Stomach smooth muscle (tissue), 2 donors: ENCODE data around the gene VAMP7.
A peak's percentile ranks its signal among the peaks of the same experiment; 100 is the strongest.
"Not testable (repeated sequence)": the region's sequence is repeated elsewhere in the genome, so short reads cannot be mapped to it uniquely, and the experiment has no call there.

Experiments used
- H3K27ac ChIP-seq: one replicate; pipeline ENCODE4 v1.7.0; 2013; ENCODE audit warnings: mild to moderate bottlenecking, low read length, inconsistent platforms
- H3K27me3 ChIP-seq, 2 donors: one replicate each; pipeline ENCODE4 v1.7.0; 2013; ENCODE audit warnings: low read length in 2 of 2; ENCODE audit not compliant: insufficient read depth in 2 of 2, control insufficient read depth in 1 of 2
- H3K36me3 ChIP-seq, 2 donors: one replicate each; pipeline ENCODE4 v1.7.0; 2013; ENCODE audit warnings: low read length in 2 of 2; ENCODE audit not compliant: control insufficient read depth in 2 of 2, insufficient read depth in 2 of 2
- H3K4me1 ChIP-seq: one replicate; pipeline ENCODE4 v1.7.0; 2013; ENCODE audit warnings: low read length; ENCODE audit not compliant: control insufficient read depth, insufficient read depth
- H3K4me3 ChIP-seq, 2 donors: one replicate each; pipeline ENCODE4 v1.7.0; 2013; ENCODE audit warnings: low read length in 2 of 2
- H3K9ac ChIP-seq, 2 donors: one replicate each; pipeline ENCODE4 v1.7.0; 2013; ENCODE audit warnings: low read length in 2 of 2, mild to moderate bottlenecking in 1 of 2
- H3K9me3 ChIP-seq, 2 donors: one replicate each; pipeline ENCODE4 v1.7.0; 2013; ENCODE audit warnings: low read length in 2 of 2; ENCODE audit not compliant: control insufficient read depth in 2 of 2
- donor health status: healthy.
- donor health status: Pancreatic carcinoma.

Gene VAMP7

GRCh38 chrX:155881158-155881993, at the start of gene VAMP7:
Gene VAMP7 (plus strand): TSS chrX:155881345. CDS start chrX:155889467, 8,122 bp downstream.
- Histone ChIP-seq H3K4me3 (peak within 1 kb of the TSS; percentile 72 to 83), H3K9me3 (no peaks in the 10 kb centered on the region), H3K36me3 (no peaks in the 10 kb centered on the region), H3K27me3 (no peaks in the 10 kb centered on the region), H3K4me1 (no peaks in the 10 kb centered on the region), H3K9ac (peak within 1 kb of the TSS; percentile 78 to 79), H3K27ac (peak within 1 kb of the TSS; percentile 20)

- Histone ChIP-seq H3K27me3 (no peaks in the 10 kb centered on the region), H3K27ac (no peak overlapping the region), H3K4me3 (no peak overlapping the region), H3K36me3 (no peaks in the 10 kb centered on the region), H3K9me3 (no peaks in the 10 kb centered on the region), H3K9ac (no peak overlapping the region), H3K4me1 (no peaks in the 10 kb centered on the region)
These were observed 39.9 kb upstream of the VAMP7 start for GRCh38 chrX:155841232-155841631.

- not testable (repeated sequence) for H3K27me3 ChIP-seq, H3K36me3 ChIP-seq, H3K9ac ChIP-seq, H3K4me3 ChIP-seq, H3K4me1 ChIP-seq, H3K27ac ChIP-seq, H3K9me3 ChIP-seq
These were observed 29.4 kb upstream of the VAMP7 start for GRCh38 chrX:155851786-155852185.

- no peaks in the 10 kb centered on the region for H3K9me3 ChIP-seq
- H3K9ac ChIP-seq, result no peak overlapping the region
- no peak overlapping the region for H3K27ac ChIP-seq
- no peaks in the 10 kb centered on the region for H3K4me1 ChIP-seq
- H3K27me3 ChIP-seq, result no peaks in the 10 kb centered on the region
- H3K4me3 ChIP-seq, result no peak overlapping the region
- H3K36me3 ChIP-seq, result no peaks in the 10 kb centered on the region
These were observed 23.6 kb upstream of the VAMP7 start for GRCh38 chrX:155857561-155857960.

GRCh38 chrX:155864655-155865054, 16.5 kb upstream of the VAMP7 start:
- Histone ChIP-seq H3K9me3 (peaks cover 0 to 2% of the 10 kb centered on the region in 2 donors), H3K4me3 (no peak overlapping the region), H3K27ac (no peak overlapping the region), H3K27me3 (no peaks in the 10 kb centered on the region), H3K9ac (no peak overlapping the region), H3K4me1 (no peaks in the 10 kb centered on the region), H3K36me3 (no peaks in the 10 kb centered on the region)

GRCh38 chrX:155865193-155865592, 16.0 kb upstream of the VAMP7 start:
- Histone ChIP-seq H3K9me3 (peaks cover 0 to 2% of the 10 kb centered on the region in 2 donors), H3K36me3 (no peaks in the 10 kb centered on the region), H3K9ac (no peak overlapping the region), H3K27ac (no peak overlapping the region), H3K27me3 (no peaks in the 10 kb centered on the region), H3K4me3 (no peak overlapping the region), H3K4me1 (no peaks in the 10 kb centered on the region)

- Histone ChIP-seq H3K9me3 (peaks cover 0 to 2% of the 10 kb centered on the region in 2 donors), H3K27ac (no peak overlapping the region), H3K4me1 (no peaks in the 10 kb centered on the region), H3K27me3 (no peaks in the 10 kb centered on the region), H3K36me3 (no peaks in the 10 kb centered on the region), H3K9ac (no peak overlapping the region), H3K4me3 (no peak overlapping the region)
These were observed 13.3 kb upstream of the VAMP7 start for GRCh38 chrX:155867821-155868220.

GRCh38 chrX:155870958-155871357, 10.2 kb upstream of the VAMP7 start:
- H3K27me3 ChIP-seq, result peaks cover 4 to 9% of the 10 kb centered on the region in 2 donors
- H3K4me3 ChIP-seq, result no peak overlapping the region
- peaks cover 0 to 2% of the 10 kb centered on the region in 2 donors for H3K9me3 ChIP-seq
- H3K9ac ChIP-seq, result no peak overlapping the region
- no peaks in the 10 kb centered on the region for H3K36me3 ChIP-seq
- H3K4me1 ChIP-seq, result no peaks in the 10 kb centered on the region
- no peak overlapping the region for H3K27ac ChIP-seq

GRCh38 chrX:155871934-155872333, 9.2 kb upstream of the VAMP7 start:
- H3K4me1 ChIP-seq, result no peaks in the 10 kb centered on the region
- no peak overlapping the region for H3K27ac ChIP-seq
- H3K4me3 ChIP-seq, result no peak overlapping the region
- peaks cover 0 to 2% of the 10 kb centered on the region in 2 donors for H3K9me3 ChIP-seq
- H3K36me3 ChIP-seq, result no peaks in the 10 kb centered on the region
- peaks cover 4 to 9% of the 10 kb centered on the region in 2 donors for H3K27me3 ChIP-seq
- no peak overlapping the region for H3K9ac ChIP-seq

- Histone ChIP-seq H3K4me3 (no peak overlapping the region), H3K36me3 (no peaks in the 10 kb centered on the region), H3K4me1 (no peaks in the 10 kb centered on the region), H3K27ac (no peak overlapping the region), H3K9me3 (peaks cover 0 to 2% of the 10 kb centered on the region in 2 donors), H3K27me3 (peaks cover 4 to 9% of the 10 kb centered on the region in 2 donors), H3K9ac (no peak overlapping the region)
These were observed 8.0 kb upstream of the VAMP7 start for GRCh38 chrX:155873188-155873587.

- Histone ChIP-seq H3K27me3 (peaks cover 4 to 9% of the 10 kb centered on the region in 2 donors), H3K4me1 (no peaks in the 10 kb centered on the region), H3K9ac (no peak overlapping the region), H3K27ac (no peak overlapping the region), H3K36me3 (no peaks in the 10 kb centered on the region), H3K4me3 (no peak overlapping the region), H3K9me3 (no peaks in the 10 kb centered on the region)
These were observed 6.4 kb upstream of the VAMP7 start for GRCh38 chrX:155874571-155875244.
